ENCODE data around the gene RAB6A. TPM values are rescaled to one million over a fixed set of nuclear protein-coding genes. Genes with fewer than 3 reads are reported as not detected.

RAB6A gene
- total and polyA plus RNA-seq, 2 of the 8 experiments (the other 6 are each of a cell fraction or from before 2014, with no cell fraction given), result 24.4 to 88.6 TPM

- no peak overlapping the region for H2BK20ac ChIP-seq (ENCODE audit: low read length)
- H4K20me1 ChIP-seq (replicated peaks in 1 of 2; ENCODE audit: control insufficient read depth in 1 of 2, insufficient read depth in 2 of 2, low read length in 2 of 2), result peaks cover 5 to 10% of the 10 kb centered on the region in 2 experiments
- H3K79me1 ChIP-seq (ENCODE audit: low read depth, low read length), result peaks cover 21% of the 10 kb centered on the region
- H2BK5ac ChIP-seq (ENCODE audit: low read depth, low read length), result no peak overlapping the region
- no peaks in the 10 kb centered on the region for H3K36me3 ChIP-seq (ENCODE audit: control insufficient read depth in 2 of 4, insufficient read depth in 4 of 4, low read length in 3 of 4)
- no peak overlapping the region for H3K14ac ChIP-seq (ENCODE audit: insufficient read length)
- H2BK15ac ChIP-seq (ENCODE audit: low read length), result no peak overlapping the region
- H3K23ac ChIP-seq (ENCODE audit: insufficient read length), result no peak overlapping the region
- no peak for TF ChIP-seq KDM4A (IDR thresholded peaks at IDR 0.05; ENCODE audit: low read depth, low read length, severe bottlenecking)
- no peak for TF ChIP-seq SAP30 (IDR thresholded peaks at IDR 0.05; ENCODE audit: insufficient read depth, insufficient replicate concordance, low read length)
- TF ChIP-seq HDAC6 (IDR thresholded peaks at IDR 0.05; ENCODE audit: low read depth, low read length), result no peak
- TF ChIP-seq TAF1 (IDR thresholded peaks at IDR 0.05; ENCODE audit: low read depth, low read length), result no peak
- TF ChIP-seq CEBPB (IDR thresholded peaks at IDR 0.05; ENCODE audit: low read depth, low read length), result no peak
- no peak for TF ChIP-seq POLR2AphosphoS5 (IDR thresholded peaks at IDR 0.05; ENCODE audit: low read depth, low read length)
- TF ChIP-seq EGR1 (IDR thresholded peaks at IDR 0.05; ENCODE audit: borderline replicate concordance, low read depth, low read length), result no peak
- TF ChIP-seq JUND (IDR thresholded peaks at IDR 0.05; ENCODE audit: low read length), result no peak
- TF ChIP-seq RAD21 (IDR thresholded peaks at IDR 0.05 in 1 of 2, conservative IDR thresholded peaks at IDR 0.05 in 1 of 2; ENCODE audit: low read depth in 2 of 2, low read length in 2 of 2), result no peak
- no peak overlapping the region for H4K5ac ChIP-seq (ENCODE audit: insufficient read length, low read depth, low read length)
- H3K18ac ChIP-seq (ENCODE audit: extremely low read depth, low read length), result no peak overlapping the region
- H3K23me2 ChIP-seq (ENCODE audit: low read depth, low read length), result peaks cover 3% of the 10 kb centered on the region
- ChIA-PET POLR2A (ENCODE audit: partially characterized antibody) (interaction anchor here (0.8 to 2.2 kb wide), 4 partner anchors 10 to 114 kb away, joined by 3 to 6 read pairs (median 4); no protein-coding TSS in a partner anchor), CTCF (ENCODE audit: partially characterized antibody) (interaction anchor here (0.7 to 1.7 kb wide), 6 partner anchors 10 to 99 kb away, joined by 3 to 7 read pairs (median 4); no protein-coding TSS in a partner anchor)
- H4K8ac ChIP-seq (ENCODE audit: extremely low read depth, insufficient read depth, low read length), result no peak overlapping the region
- no peaks in the 10 kb centered on the region for H3K9me3 ChIP-seq (ENCODE audit: insufficient read depth in 2 of 2, low read depth in 1 of 2, low read length in 1 of 2)
- H3K27me3 ChIP-seq (replicated peaks in 1 of 4; ENCODE audit: control insufficient read depth in 3 of 4, extremely low read depth in 1 of 4, insufficient read depth in 3 of 4, low read length in 3 of 4), result no peaks in the 10 kb centered on the region
- H2BK120ac ChIP-seq (replicated peaks; ENCODE audit: low read depth, low read length), result no peak overlapping the region
- DNase-seq (ENCODE audit: low read depth in 1 of 2, low spot score in 2 of 2), result no peak
- FAIRE-seq, result no peak
- H4K91ac ChIP-seq (replicated peaks; ENCODE audit: insufficient read length, low read length), result no peak overlapping the region
- no peak overlapping the region for H3K4me3 ChIP-seq (ENCODE audit: extremely low read depth in 1 of 4, insufficient read depth in 2 of 4, low read depth in 3 of 4, low read length in 4 of 4)
- H3K27ac ChIP-seq (ENCODE audit: low read depth, low read length), result no peak overlapping the region
- H3K4me1 ChIP-seq (replicated peaks in 1 of 4; ENCODE audit: control insufficient read depth in 3 of 4, insufficient read depth in 4 of 4, low read length in 3 of 4), result peaks cover 0 to 4% (median 0%) of the 10 kb centered on the region in 4 experiments; a peak in 2 of 7 replicates
- H3K4me2 ChIP-seq (ENCODE audit: insufficient read depth in 1 of 2, low read depth in 2 of 2, low read length in 2 of 2), result no peak overlapping the region
- H3K79me2 ChIP-seq (ENCODE audit: control insufficient read depth in 1 of 2, insufficient read depth in 2 of 2, low read length in 2 of 2), result peaks cover 23 to 92% of the 10 kb centered on the region in 2 experiments
- H2AK5ac ChIP-seq (ENCODE audit: low read depth, low read length), result no peak overlapping the region
- no peak overlapping the region for H2BK12ac ChIP-seq (ENCODE audit: low read depth, low read length)
- no peak overlapping the region for H3K9ac ChIP-seq (replicated peaks in 1 of 4; ENCODE audit: extremely low read depth in 1 of 4, low read depth in 3 of 4, low read length in 3 of 4)
- H3K4ac ChIP-seq (replicated peaks; ENCODE audit: insufficient read length, low read depth, low read length), result no peak overlapping the region
- H2AFZ ChIP-seq (ENCODE audit: low read length), result no peak overlapping the region
- H3K56ac ChIP-seq (replicated peaks; ENCODE audit: insufficient read length, low read depth, low read length), result no peak overlapping the region
These were observed 5.2 kb downstream of the RAB6A start for GRCh38 chr11:73755670-73756069.

Measured in H1 (cell line).